Left renal cortex interstitium (tissue), 4 donors: ENCODE measurements around the gene DIPK2A. TPM values are rescaled to one million over a fixed set of nuclear protein-coding genes. Genes with fewer than 3 reads are reported as not detected.

Experiments used
- DNase-seq, 4 donors: peaks; one replicate each; pipeline ENCODE4 v3.0.0-alpha.2; 2013; ENCODE audit warnings: low read depth in 4 of 4, low spot score in 2 of 4, missing footprints in 1 of 4
- polyA plus RNA-seq, 4 donors: library from polyadenylated mRNA; unstranded; fragments of 120-200 nt; gene quantifications; one replicate each; pipeline ENCODE4 v1.2.1, GENCODE V29; 2013; ENCODE audit not compliant: insufficient read length in 4 of 4

The DIPK2A gene
- polyA plus RNA-seq, 4 donors = 33.2 to 55.4 (median 37.5) TPM

DNA sequence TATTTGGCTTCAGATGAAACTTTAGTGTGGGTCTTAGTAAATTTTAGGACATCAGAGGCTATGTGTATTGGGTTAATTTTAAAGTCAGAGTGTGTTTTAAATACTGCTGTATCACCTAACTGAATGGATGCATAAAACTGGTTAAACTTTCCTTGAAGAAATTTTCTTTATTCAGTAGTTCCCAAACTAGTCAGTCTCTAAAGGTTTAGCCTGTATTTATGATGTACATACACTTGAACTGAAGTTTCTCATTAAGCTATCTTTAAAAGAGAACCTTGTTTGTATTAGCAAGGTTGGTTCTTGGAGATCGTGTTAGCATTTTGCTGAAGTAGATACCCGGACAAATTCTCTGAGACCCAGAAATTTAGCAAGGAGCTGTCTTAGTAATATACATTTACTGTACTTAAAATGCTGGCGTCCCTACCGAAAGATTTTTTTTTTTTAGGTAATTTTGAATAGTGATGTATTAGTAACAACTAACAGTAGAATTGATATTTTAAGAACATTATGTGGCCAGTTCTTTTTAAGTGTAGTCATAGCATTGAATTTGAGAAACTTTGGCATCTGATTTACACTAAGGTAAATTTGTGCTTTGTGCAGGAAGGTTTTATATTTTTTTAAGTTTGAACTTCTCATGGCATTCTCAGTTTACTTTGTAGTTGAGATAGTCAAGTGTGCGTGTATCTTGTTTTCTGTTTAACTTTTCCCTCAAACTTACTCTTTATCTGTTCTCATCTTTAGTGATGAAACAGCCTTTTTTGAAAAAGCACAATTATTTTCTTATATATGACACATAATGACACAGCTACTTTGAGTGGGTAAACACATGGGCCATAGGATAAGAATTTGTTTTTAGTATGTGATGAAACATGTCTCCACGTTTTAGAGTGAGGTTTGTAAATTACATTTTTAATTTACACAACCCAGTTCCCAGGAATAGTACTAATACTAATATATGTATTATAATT lies 2.9 kb downstream of the DIPK2A start:
- DNase-seq = no peak

DNA sequence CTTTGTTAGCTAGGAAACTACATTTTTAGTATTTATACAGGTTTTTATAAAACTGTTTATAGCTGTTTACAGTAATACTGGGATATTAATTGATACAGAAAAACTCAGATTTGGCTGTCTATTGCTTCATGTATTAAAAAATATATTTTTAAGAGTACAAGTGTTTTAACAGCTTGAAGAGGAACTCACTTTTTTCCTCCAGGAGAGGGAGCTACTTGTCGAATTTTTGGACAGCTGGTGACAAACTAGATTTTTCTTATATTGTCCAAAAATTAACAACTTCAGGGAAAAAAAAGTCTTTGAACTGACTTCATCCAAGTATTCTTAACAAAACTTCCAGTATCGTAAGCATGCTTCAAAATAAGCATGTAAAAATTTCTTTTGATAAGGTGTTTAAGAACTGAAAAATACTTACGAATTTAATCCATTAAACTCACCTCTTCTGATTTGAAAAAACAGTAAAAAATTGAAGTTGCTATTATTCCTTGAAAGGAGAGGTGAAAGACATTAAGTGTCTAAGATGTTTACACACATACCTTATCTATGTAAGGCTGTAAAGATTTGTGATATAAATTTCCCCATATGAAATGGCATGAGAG lies 4.0 kb downstream of the DIPK2A start:
- peak in 1 of 4 donors; percentile 40 for DNase-seq

DNA sequence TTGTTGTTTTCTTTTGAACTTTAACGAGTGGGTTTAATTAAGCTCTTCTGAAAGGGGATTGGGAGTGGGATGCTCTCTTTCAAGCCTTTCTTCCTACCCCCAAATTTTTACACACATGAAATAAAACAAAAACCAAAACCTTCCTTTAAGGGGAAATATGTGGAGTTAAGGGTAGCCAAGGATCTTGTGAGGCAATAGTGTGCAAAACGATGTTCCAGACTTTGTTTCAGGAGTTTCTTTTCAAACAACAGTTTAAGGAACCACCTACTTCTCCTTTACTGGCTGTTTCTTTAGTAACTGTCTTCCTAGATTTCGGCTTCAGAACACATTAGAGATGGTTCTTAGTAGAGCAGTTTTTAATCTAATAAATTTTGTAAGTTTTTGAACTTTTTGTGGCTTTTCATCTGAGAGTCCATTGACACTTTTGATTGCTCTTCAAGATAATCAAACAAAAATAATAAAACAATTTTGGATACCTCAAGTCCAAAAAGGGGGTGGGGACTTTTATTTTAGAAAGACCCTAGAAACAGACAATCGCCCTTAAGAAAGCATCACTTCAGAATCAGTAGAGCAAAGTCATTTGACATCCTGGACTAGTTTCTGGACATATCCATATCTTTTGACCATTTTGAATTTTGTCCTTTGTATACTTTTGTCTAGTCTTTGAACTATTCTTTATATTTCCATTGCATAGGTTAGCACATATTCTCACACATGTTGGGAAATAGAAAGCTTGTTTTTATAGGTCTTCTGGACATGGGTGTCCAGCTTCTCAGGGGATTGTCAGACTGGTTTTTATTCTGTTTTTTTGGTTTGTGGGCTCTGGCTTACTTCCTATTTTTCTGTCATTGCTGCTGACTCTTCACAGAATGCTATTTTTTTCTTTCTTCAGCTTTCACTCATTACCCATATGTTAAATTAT lies 6.0 kb downstream of the DIPK2A start:
- DNase-seq = no peak

DNA sequence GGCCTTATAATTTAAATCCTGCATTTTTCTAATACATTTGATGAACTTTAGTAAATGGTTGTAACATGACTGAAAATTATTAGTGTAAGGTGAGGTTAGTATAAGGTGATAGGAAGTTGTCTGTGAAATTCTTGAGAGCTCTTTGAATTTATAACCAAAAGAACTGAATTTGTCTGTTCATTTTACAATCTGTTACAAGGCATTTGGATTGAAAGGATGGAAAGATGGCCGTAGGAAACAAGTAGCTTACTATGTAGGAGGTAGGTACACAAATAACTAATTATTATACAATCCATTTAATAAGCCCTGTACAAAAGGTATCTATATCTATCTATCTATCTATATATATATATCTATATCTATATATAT lies 6.6 kb downstream of the DIPK2A start:
- DNase-seq = no peak

DNA sequence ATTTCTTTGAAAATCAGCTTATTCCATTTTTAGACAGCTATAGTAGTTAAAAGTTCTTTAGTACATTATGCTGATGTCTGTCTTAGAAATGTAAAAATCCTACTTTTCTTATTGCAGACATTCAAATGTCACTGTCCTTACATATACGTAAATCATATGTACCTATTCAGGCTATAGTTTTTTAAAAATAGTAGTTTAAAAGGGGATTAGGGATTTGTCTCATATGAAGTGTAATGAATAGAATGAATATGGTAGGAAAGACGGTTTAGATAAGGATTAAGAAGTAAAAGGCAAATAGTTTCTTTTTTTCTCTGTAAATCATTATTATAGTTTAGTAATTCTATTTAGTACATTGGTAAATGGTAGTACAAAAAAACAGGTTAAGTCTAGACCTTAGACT lies 7.4 kb downstream of the DIPK2A start:
- no peak for DNase-seq

DNA sequence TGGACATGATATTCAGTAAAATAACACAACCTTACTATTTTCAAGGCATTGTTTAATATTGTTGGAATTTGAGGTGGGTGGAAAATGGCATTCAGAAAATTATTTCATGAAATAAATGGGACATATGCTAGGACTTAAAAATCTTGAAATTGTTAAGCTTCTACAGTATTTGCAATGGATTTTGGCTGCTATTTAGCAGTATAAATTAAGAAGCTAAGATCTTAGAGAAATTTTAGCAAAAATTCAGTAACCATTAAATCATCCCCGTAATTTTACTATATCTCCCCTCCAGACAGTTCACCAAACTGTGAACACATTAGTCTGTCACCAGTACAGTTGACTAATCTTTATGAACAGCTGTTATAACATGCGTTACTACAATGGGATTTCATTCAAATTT lies 8.2 kb downstream of the DIPK2A start:
- no peak for DNase-seq

DNA sequence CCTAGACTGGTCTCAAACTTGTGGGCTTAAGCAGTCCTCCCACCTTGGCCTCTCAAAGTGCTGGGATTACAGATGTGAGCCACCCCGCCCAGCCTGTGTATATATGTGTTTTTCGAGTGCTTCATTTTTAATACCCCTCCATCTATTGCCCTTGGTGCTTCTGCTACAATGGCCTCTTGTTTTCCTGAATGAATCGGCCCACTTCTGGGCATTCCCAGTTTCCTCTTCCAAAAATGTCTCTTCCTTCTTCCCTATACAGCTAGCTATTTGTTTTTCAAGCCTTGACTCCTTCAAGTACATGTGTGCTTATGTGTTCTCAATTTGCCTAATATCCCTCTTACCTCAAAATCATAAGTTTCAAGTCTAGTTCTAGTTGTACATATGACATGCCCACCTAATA lies 16.7 kb downstream of the DIPK2A start:
- DNase-seq = no peak

DNA sequence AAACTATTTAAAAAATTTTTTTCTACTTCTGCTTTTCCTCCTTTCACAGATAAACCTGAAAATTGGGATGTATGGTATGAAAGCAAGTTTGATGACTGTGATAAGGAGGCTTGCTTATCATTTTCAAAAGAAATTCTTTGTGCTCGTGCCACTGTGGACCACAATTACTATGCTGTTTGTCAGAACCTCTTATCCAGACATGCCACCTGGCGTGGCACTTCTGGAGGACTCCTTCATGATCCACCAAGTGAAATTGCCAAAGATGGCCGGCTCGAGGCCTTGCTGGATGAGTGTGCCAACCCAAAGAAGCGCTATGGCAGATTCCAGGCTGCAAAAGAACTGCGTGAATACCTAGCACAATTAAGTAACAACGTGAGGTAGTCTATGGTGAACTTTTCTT lies 17.8 kb downstream of the DIPK2A start:
- no peak for DNase-seq

DNA sequence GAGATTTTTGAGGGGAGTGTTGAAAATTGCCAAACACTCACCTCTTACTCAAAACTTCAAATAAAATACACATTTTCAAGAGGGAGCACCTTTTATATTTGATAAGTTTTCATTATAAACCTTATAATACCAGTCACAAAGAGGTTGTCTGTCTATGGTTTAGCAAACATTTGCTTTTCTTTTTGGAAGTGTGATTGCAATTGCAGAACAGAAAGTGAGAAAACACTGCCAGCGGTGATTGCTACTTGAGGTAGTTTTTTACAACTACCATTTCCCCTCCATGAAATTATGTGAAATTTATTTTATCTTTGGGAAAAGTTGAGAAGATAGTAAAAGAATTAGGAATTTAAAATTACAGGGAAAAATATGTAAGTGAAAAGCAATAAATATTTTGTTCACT lies 20.1 kb downstream of the DIPK2A start:
- no peak for DNase-seq

DNA sequence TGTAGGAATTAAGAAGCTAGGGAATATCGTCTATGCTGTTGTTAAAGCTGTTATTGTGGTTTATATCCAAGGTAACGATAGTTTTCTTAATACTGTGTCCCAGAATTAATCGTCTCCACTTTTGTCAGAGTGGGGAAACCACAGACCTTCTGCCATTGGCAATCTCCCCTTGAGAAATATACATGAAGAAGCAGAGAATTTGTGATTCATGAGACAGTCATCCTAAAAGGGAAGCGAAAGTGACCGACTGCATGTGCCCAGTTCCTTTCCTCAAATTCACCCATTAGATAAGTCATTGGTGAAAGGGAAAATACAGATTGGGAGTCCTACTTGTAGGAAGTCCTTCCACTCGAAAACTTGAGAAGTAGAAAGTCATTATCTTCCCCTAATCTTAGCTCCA lies 26.6 kb downstream of the DIPK2A start:
- no peak for DNase-seq

DNA sequence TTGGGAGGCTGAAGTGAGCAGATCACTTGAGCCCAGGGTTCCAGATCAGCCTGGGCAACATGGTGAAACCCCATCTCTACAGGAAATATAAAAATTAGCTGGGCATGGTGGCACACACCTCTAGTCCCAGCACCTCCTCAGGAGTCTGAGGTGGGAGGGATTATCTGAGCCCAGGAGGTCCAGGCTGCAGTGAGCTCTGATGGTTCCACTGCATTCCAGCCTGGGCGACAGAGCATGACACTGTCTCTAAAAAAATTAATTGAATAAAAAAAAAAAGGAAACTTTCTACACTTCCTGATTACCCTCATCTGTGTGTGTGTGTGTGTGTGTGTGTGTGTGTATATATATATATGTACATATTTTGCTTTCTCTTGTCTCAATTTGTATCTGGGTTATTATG lies 31.4 kb downstream of the DIPK2A start:
- no peak for DNase-seq

DNA sequence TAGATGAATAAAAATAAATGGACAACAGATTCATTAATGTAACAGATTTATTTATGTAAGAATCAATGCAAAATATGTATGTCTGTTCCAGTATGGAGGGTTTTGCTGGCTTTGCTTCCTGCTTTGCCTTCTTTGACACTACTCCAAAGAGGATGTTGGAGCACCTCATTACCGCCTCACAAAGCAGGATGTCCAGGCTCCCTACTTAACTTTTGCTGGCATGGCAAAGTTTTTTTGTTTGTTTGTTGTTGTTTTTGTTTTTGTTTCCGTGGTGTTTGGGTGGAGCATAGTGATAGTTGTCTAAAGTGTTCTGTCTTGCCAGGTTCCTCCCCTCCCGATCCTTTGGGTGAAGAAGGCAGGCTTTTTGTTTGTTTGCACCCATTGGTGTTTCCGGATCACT lies 38.7 kb downstream of the DIPK2A start:
- DNase-seq = no peak

DNA sequence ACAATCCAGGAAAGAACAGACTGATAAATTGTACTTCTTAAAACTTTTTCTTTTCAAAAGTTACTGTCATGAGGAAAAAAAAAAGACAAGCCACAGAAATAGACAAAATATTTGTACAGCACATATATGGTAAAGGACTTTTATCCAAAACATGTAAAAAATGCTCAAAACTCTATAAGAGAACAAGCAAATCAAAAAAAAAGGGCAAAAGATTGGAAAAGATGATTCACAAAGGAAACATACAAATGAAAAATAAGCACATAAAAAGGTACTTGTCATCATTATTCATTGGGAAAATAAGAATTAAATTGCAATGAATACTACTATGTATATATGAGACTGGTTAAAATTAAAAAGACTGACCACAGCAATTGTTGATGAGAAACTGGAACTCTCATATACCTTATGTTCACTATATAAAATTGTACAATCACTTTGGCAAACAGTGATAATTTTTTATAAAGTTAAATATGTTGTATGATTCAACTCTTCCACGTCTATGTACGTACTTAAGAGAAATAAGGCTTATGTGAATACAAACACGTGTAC lies 39.7 kb downstream of the DIPK2A start:
- DNase-seq = no peak

DNA sequence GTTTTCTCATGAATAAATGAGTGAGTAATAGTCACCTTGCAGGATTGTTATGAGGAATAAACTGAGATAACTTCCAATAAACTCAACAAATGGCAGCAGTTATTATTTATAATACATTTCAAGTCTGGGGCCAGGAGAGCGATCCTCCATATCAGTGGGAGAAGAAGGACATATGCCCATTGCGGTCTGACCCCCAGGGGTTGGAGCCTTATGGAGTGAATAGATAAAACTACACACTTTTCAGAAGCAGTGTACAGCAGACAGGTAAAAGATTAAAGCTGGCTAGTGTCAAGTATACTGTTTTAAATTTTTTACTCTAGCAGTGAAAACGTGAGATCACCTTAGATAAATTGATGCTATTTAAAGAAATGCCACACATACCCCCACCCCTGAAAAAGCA lies 43.5 kb downstream of the DIPK2A start:
- DNase-seq = no peak

DNA sequence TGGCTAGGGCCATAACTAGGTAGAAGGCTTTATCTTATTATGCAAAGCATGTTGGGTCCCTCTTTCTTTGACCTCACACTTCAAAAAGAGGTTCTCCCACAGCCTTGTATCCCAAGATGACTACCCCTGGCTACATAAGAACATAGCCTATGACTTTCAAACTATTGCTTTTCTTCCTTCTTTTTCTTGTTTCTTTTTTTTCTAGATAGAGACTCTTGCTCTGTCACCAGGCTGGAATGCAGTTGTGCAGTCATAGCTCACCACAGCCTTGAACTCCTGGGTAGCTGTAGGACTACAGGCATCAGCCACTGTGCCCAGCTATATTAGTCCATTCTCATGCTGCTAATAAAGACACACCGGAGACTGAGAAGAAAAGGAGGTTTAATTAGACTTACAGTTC lies 47.2 kb downstream of the DIPK2A start:
- DNase-seq = no peak

Other genes with a start within 250 kb of the DIPK2A start
- 1 to 10 TPM; 4.1 to 7.3 (median 4.9) TPM for gene SLC9A9, start 123.4 kb upstream of the DIPK2A start, polyA plus RNA-seq